Prostate gland (tissue), 2 donors: ENCODE measurements around the gene LCP2. TPM values are rescaled to one million over a fixed set of nuclear protein-coding genes. Genes with fewer than 3 reads are reported as not detected.

Experiments
- DNase-seq: peaks from one replicate; pipeline ENCODE4 v3.0.0-alpha.2; 2019; ENCODE audit warnings: low spot score
- H3K27ac ChIP-seq, 2 donors: fragments of 200-600 bp; sonication (generic); 2 replicates each; pipeline ENCODE4 v1.5.1; 2017 to 2019
- H3K27me3 ChIP-seq: fragments of 200-600 bp; sonication (generic); replicated peaks from 2 replicates; pipeline ENCODE4 v1.5.1; 2019; ENCODE audit not compliant: insufficient read depth
- H3K36me3 ChIP-seq, 2 donors: fragments of 200-600 bp; sonication (generic); 1 replicate in 1 of 2; 2 replicates in 1 of 2; pipeline versions ENCODE4 v1.5.1 to v1.8.1; 2017 to 2019
- H3K4me1 ChIP-seq: fragments of 200-600 bp; sonication (generic); replicated peaks from 2 replicates; pipeline ENCODE4 v1.5.1; 2019
- H3K4me3 ChIP-seq, 2 donors: fragments of 200-600 bp; sonication (generic); 2 replicates each; pipeline ENCODE4 v1.5.1; 2017 to 2019
- H3K9me3 ChIP-seq: fragments of 200-600 bp; sonication (generic); 2 replicates; pipeline ENCODE4 v1.5.1; 2017
- POLR2A ChIP-seq: fragments of 450-650 bp; IDR thresholded peaks from one replicate; pipeline ENCODE4 v1.6.1; 2016; ENCODE audit warnings: antibody characterized with exemption, mild to moderate bottlenecking
- POLR2AphosphoS5 ChIP-seq: sonication (generic); formaldehyde crosslinking; IDR thresholded peaks from one replicate; pipeline ENCODE4 v1.6.1; 2017; ENCODE audit warnings: antibody characterized with exemption
- WGBS: methylation state at CpG from one replicate; pipeline ENCODE4 v1.1.5; 2018; 5-methylcytosine and 5-hydroxymethylcytosine counted together
- intact Hi-C: fragments of 100-400 bp; cut with DNase I; formaldehyde crosslinking; loops from one replicate; pipeline ENCODE4 v1.14.2; 2022
- total RNA-seq, 2 donors: library from RNA; depleted of rRNA; stranded (reverse); fragments of >200 nt; gene quantifications; one replicate each; pipeline ENCODE4 v1.1.0, GENCODE V29; 2016
- TF ChIP-seq, protein P1 (sequence below), 4 experiments: fragments of 200-600 bp in 2 of 4; fragments of 450-650 bp in 2 of 4; sonication (generic) in 2 of 4; IDR thresholded peaks; 1 replicate in 3 of 4; 2 replicates in 1 of 4; pipeline ENCODE4 v1.5.1; 2016 to 2019; ENCODE audit warnings: antibody characterized with exemption in 4 of 4, mild to moderate bottlenecking in 2 of 4, moderate library complexity in 2 of 4

The LCP2 gene
- total RNA-seq, 2 donors from 2014 or later = 3.3 to 11.3 TPM

DNA sequence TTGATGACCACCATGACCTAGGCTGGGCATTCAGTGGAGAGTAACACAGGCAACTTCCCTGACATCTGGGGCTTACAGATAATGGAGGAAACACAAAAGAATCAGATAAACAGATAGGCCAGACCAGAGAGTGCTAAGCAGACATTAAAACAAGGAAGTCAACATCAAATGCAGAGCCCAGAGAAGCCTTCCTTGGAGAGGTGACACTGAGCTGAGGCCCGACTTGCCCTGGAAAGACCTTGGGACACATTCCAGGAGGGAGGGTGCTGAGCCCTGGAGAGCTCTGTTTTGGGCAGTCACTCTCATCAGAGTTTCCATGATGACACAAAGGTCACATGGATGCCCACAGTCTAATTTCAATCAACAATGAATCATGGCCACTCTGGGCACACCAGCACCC is 96.7 kb downstream of the LCP2 start:
- Histone ChIP-seq H3K27ac (no peak overlapping the region), H3K9me3 (no peaks in the 10 kb centered on the region), H3K4me1 (no peaks in the 10 kb centered on the region), H3K27me3 (no peaks in the 10 kb centered on the region), H3K36me3 (no peaks in the 10 kb centered on the region), H3K4me3 (no peak overlapping the region)
- TF ChIP-seq, protein P1, sequence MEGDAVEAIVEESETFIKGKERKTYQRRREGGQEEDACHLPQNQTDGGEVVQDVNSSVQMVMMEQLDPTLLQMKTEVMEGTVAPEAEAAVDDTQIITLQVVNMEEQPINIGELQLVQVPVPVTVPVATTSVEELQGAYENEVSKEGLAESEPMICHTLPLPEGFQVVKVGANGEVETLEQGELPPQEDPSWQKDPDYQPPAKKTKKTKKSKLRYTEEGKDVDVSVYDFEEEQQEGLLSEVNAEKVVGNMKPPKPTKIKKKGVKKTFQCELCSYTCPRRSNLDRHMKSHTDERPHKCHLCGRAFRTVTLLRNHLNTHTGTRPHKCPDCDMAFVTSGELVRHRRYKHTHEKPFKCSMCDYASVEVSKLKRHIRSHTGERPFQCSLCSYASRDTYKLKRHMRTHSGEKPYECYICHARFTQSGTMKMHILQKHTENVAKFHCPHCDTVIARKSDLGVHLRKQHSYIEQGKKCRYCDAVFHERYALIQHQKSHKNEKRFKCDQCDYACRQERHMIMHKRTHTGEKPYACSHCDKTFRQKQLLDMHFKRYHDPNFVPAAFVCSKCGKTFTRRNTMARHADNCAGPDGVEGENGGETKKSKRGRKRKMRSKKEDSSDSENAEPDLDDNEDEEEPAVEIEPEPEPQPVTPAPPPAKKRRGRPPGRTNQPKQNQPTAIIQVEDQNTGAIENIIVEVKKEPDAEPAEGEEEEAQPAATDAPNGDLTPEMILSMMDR (IDR thresholded peaks at IDR 0.05) = no peak
- TF ChIP-seq POLR2A (no peak), POLR2AphosphoS5 (no peak)
- intact Hi-C loops = no loop called here
- 0% methylated on average over 1 of the region's 1 CpG for WGBS
- DNase-seq = no peak

Other genes with a start within 250 kb of the LCP2 start
- 1 to 10 TPM in 1 of 2 donors, not detected in 1; 1.2 TPM for gene FOXI1, start 191.9 kb downstream of the LCP2 start, total RNA-seq
- 10 to 100 TPM in 1 of 2 donors, not detected in 1; 15.7 TPM for gene C5orf58, start 64.8 kb downstream of the LCP2 start, total RNA-seq
- gene KCNMB1, start 91.6 kb upstream of the LCP2 start, total RNA-seq = 1 to 10 TPM; 5.9 to 9.1 TPM
- gene KCNIP1, start 206.2 kb upstream of the LCP2 start, total RNA-seq = 10 to 100 TPM in 1 of 2 donors, 1 to 10 TPM in 1; 1.6 to 13.5 TPM